HEK293T (cell line): ENCODE results near the gene NDUFS1.
"Not testable (repeated sequence)": the region's sequence is repeated elsewhere in the genome, so short reads cannot be mapped to it uniquely, and the experiment has no call there.

ENCODE experiments used
- CTCF ChIA-PET: fragments of 350-600 bp; formaldehyde crosslinking; extraction: SDS; loops from one replicate; lab custom pipeline; 2021; ENCODE audit warnings: antibody characterized with exemption, inconsistent platforms; lab: Yijun Ruan, JAX
- POLR2A ChIA-PET: fragments of 350-600 bp; formaldehyde crosslinking; extraction: SDS; loops from one replicate; lab custom pipeline; 2020; ENCODE audit warnings: antibody characterized with exemption, inconsistent platforms; lab: Yijun Ruan, JAX
- DNase-seq: peaks from one replicate; pipeline ENCODE4 v3.0.0; 2012; ENCODE audit warnings: mixed read lengths; ENCODE audit errors: extremely low spot score
- ARNT ChIP-seq: fragments of 450-650 bp; IDR thresholded peaks from 2 replicates; pipeline ENCODE4 v1.6.1; 2017; ENCODE audit warnings: mild to moderate bottlenecking
- BHLHE40 ChIP-seq: fragments of 450-650 bp; IDR thresholded peaks from 2 replicates; pipeline ENCODE4 v1.6.1; 2016; ENCODE audit warnings: mild to moderate bottlenecking, moderate library complexity, borderline replicate concordance
- CTBP1 ChIP-seq: fragments of 450-650 bp; IDR thresholded peaks from 2 replicates; pipeline ENCODE4 v1.6.1; 2016; ENCODE audit warnings: borderline replicate concordance
- ELF4 ChIP-seq: fragments of 450-650 bp; IDR thresholded peaks from 2 replicates; pipeline ENCODE4 v1.6.1; 2017; ENCODE audit warnings: antibody characterized with exemption
- FOXA1 ChIP-seq: fragments of 450-650 bp; IDR thresholded peaks from 2 replicates; pipeline ENCODE4 v1.6.1; 2016; ENCODE audit warnings: mild to moderate bottlenecking
- FOXK2 ChIP-seq: fragments of 450-650 bp; IDR thresholded peaks from 2 replicates; pipeline ENCODE4 v1.6.1; 2016; ENCODE audit warnings: mild to moderate bottlenecking
- FOXM1 ChIP-seq: fragments of 450-650 bp; IDR thresholded peaks from 2 replicates; pipeline ENCODE4 v1.6.1; 2017; ENCODE audit warnings: mild to moderate bottlenecking, borderline replicate concordance
- HDGF ChIP-seq: fragments of 450-650 bp; IDR thresholded peaks from 2 replicates; pipeline ENCODE4 v1.6.1; 2017; ENCODE audit warnings: antibody characterized with exemption, borderline replicate concordance
- L3MBTL2 ChIP-seq: fragments of 450-650 bp; conservative IDR thresholded peaks from 2 replicates; pipeline ENCODE4 v1.6.1; 2016; ENCODE audit warnings: mild to moderate bottlenecking
- LEF1 ChIP-seq: fragments of 450-650 bp; IDR thresholded peaks from 2 replicates; pipeline ENCODE4 v1.6.1; 2017; ENCODE audit warnings: mild to moderate bottlenecking, borderline replicate concordance
- NFRKB ChIP-seq: fragments of 450-650 bp; IDR thresholded peaks from 2 replicates; pipeline ENCODE4 v1.6.1; 2016; ENCODE audit warnings: mild to moderate bottlenecking, moderate library complexity
- PKNOX1 ChIP-seq: fragments of 450-650 bp; IDR thresholded peaks from 2 replicates; pipeline ENCODE4 v1.6.1; 2016
- SP1 ChIP-seq: fragments of 450-650 bp; IDR thresholded peaks from 2 replicates; pipeline ENCODE4 v1.6.1; 2017
- SUZ12 ChIP-seq: fragments of 450-650 bp; IDR thresholded peaks from 2 replicates; pipeline ENCODE4 v1.6.1; 2016; ENCODE audit warnings: mild to moderate bottlenecking
- TARDBP ChIP-seq: fragments of 450-650 bp; IDR thresholded peaks from 2 replicates; pipeline ENCODE4 v1.6.1; 2016
- ZNF384 ChIP-seq: fragments of 450-650 bp; IDR thresholded peaks from 2 replicates; pipeline ENCODE4 v1.6.1; 2016

NDUFS1 gene

GRCh38 chr2:206079699-206080465, 79.4 kb downstream of the NDUFS1 start:
- ChIA-PET CTCF (no interaction called here), POLR2A (no interaction called here)
- no peak for DNase-seq
- TF ChIP-seq PKNOX1 (no peak), BHLHE40 (no peak), ZNF384 (no peak), ELF4 (no peak), FOXK2 (no peak), TARDBP (no peak), SP1 (no peak), ARNT (no peak), NFRKB (no peak), L3MBTL2 (no peak), FOXA1 (no peak), LEF1 (no peak)

GRCh38 chr2:206077879-206078278, 81.4 kb downstream of the NDUFS1 start:
- peak; percentile 36; the same call in 1 of the 2 replicates for TF ChIP-seq ZNF384
- DNase-seq, CTCF ChIA-PET: not testable (repeated sequence)
- POLR2A ChIA-PET, result interaction anchor here (1.2 kb wide), 1 partner anchor 9 kb away, joined by 4 read pairs; no protein-coding TSS in a partner anchor

- POLR2A ChIA-PET, result no interaction called here
- no peak for DNase-seq
- no peak for TF ChIP-seq ZNF384
- CTCF ChIA-PET, result no interaction called here
Measured at GRCh38 chr2:206075113-206075512, 84.1 kb downstream of the NDUFS1 start.

- POLR2A ChIA-PET, result no interaction called here
- no peak for DNase-seq
- TF ChIP-seq ARNT (no peak), SP1 (no peak)
- CTCF ChIA-PET, result interaction anchor here (1.2 kb wide), 1 partner anchor 11 kb away, joined by 3 read pairs; no protein-coding TSS in a partner anchor
Measured at GRCh38 chr2:206071807-206072206, 87.4 kb downstream of the NDUFS1 start.

GRCh38 chr2:206069417-206069816, 89.8 kb downstream of the NDUFS1 start:
- ChIA-PET CTCF (no interaction called here), POLR2A (no interaction called here)
- no peak for DNase-seq
- TF ChIP-seq ARNT (no peak), SUZ12 (no peak), SP1 (no peak), L3MBTL2 (no peak), ZNF384 (no peak), PKNOX1 (no peak)

GRCh38 chr2:206068207-206068606, 91.0 kb downstream of the NDUFS1 start:
- CTCF ChIA-PET, result no interaction called here
- POLR2A ChIA-PET, result no interaction called here
- no peak for TF ChIP-seq SP1
- no peak for TF ChIP-seq ARNT
- TF ChIP-seq FOXM1, result no peak
- TF ChIP-seq TARDBP, result no peak
- no peak for TF ChIP-seq SUZ12
- no peak for TF ChIP-seq BHLHE40
- TF ChIP-seq FOXK2, result no peak
- TF ChIP-seq CTBP1, result no peak
- TF ChIP-seq ZNF384, result no peak
- no peak for TF ChIP-seq HDGF
- no peak for TF ChIP-seq ELF4
- no peak for DNase-seq
